Right kidney (tissue), 9 donors: ENCODE data around the gene MAN1C1.

ENCODE experiments used
- DNase-seq: peaks from one replicate; pipeline ENCODE4 v3.0.0-alpha.2; 2016
- long read RNA-seq, 8 donors: transcript quantifications; one replicate each; lab custom pipeline, GENCODE V29; 2026

The MAN1C1 gene
- long read RNA-seq, donor 1, full-length matches to known transcripts, result 3 of 3 reads
- long read RNA-seq, donor 1, partial matches to known transcripts, result 0 of 3 reads
- long read RNA-seq, donor 1, other reads (novel, unspliced or antisense), result 0 of 3 reads
- long read RNA-seq, donor 2, full-length matches to known transcripts, result 3 of 3 reads
- long read RNA-seq, donor 2, partial matches to known transcripts, result 0 of 3 reads
- long read RNA-seq, donor 2, other reads (novel, unspliced or antisense), result 0 of 3 reads
- long read RNA-seq, donor 3, result 0 reads
- long read RNA-seq, donor 4, full-length matches to known transcripts, result 2 of 2 reads
- long read RNA-seq, donor 4, partial matches to known transcripts, result 0 of 2 reads
- long read RNA-seq, donor 4, other reads (novel, unspliced or antisense), result 0 of 2 reads
- long read RNA-seq, donor 5, full-length matches to known transcripts, result 5 of 5 reads
- long read RNA-seq, donor 5, partial matches to known transcripts, result 0 of 5 reads
- long read RNA-seq, donor 5, other reads (novel, unspliced or antisense), result 0 of 5 reads
- long read RNA-seq, donor 6, full-length matches to known transcripts, result 8 of 8 reads
- long read RNA-seq, donor 6, partial matches to known transcripts, result 0 of 8 reads
- long read RNA-seq, donor 6, other reads (novel, unspliced or antisense), result 0 of 8 reads
- long read RNA-seq, donor 7, full-length matches to known transcripts, result 6 of 6 reads
- long read RNA-seq, donor 7, partial matches to known transcripts, result 0 of 6 reads
- long read RNA-seq, donor 7, other reads (novel, unspliced or antisense), result 0 of 6 reads
- long read RNA-seq, donor 8, full-length matches to known transcripts, result 2 of 2 reads
- long read RNA-seq, donor 8, partial matches to known transcripts, result 0 of 2 reads
- long read RNA-seq, donor 8, other reads (novel, unspliced or antisense), result 0 of 2 reads

DNA sequence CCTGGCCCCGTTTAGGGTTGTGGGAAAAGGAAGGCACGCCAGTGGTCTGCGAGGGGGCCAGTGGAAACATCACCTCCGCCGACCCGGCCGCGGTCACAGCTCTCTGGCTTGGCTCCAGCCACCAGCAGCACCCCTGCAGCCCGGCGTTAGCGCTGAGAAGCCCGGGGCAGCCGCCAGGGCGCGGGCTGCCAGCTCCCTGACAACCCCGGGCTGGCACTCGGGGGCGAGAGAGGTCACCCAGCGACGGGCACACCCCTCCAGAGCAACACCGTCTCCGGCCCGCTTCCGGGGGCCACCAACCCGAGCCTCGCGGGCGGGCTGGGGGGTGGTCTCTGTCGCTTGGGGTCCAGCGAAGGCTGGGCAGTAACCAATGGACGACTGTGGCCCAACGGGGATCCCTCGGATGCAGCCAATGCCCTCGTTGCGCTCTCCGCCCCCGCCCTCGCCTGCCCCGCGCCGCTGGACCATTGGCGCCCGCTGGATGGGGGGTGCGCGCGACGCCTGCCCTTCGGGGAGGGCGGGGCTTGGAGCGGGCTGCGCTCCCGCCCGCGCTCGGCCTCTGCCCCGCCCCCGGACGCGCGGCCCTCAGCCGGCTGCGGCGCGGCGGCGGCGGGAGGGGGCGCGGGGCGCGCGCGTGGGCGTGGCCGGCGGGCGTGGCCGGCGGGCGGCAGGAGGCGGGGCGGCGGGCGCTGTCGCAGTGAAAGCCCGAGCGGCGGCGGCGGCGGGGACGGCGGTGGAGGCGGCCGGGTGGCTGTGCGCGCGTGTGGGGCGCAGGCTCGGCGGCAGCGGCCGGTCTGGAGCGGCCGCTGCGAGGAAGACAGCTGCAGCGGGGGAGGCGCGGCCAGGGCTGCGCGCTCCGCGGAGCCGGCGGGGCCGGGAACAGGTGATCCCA lies at the start of gene MAN1C1:
MAN1C1 (plus strand) TSS at position 697 of the 892 bp plus-strand sequence. CDS start 1,007 bp downstream, outside the sequence.
- peak; percentile 91 for DNase-seq

DNA sequence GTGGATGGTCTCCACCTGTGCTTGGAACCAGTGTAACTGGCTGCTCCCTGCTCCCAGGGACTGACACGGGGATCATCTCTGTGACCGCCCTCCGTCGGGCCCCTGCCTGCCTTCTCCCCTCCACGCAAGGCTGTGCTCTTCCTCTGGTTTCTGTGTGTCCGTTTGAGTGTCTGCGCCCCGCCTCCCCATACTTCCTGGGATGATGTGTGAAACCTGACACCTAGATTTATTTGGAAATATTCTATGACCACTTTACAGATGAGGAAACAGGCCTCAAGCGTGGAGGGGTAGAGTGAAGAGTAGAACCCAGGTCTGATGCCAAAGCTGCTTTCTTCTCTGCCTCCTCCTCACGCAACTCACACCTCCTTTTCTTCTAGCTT lies 48.9 kb upstream of the MAN1C1 start:
- no peak for DNase-seq

DNA sequence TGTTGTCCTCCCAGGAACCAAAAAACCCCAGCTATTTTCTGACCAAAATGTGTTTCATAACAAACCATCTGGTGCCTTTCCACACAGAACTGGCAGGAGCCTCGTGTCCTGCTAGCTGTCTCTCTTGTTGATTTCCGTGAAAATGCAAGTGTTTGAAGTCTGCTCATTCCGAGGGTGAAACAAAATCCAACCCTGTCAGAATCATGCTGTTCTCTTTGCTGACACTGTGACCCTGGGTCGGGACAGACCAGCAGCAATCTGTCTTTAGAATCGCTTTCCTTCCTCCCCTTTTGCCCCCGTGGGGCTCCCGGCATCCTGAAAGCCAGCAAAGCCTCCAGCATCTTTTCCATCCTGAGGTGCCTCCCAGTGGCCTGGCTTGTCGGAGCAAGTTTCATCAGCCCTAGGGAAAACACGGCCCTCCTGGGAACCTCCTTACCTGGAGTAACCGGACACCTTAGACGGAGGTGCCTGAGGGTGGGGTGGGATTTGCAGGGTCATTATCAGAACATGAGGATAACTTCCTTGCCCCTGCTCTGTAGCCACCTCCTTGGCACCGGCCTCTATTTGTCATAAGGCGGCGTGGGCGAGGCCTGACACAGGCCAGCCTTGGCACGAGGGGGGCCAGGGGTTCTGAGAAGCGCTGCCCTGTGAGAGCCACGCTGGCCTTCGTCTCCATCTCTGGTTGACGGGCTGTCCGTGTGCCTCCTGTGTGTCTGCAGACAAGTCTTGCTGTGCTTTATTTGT lies 48.3 kb upstream of the MAN1C1 start:
- DNase-seq, result no peak

DNA sequence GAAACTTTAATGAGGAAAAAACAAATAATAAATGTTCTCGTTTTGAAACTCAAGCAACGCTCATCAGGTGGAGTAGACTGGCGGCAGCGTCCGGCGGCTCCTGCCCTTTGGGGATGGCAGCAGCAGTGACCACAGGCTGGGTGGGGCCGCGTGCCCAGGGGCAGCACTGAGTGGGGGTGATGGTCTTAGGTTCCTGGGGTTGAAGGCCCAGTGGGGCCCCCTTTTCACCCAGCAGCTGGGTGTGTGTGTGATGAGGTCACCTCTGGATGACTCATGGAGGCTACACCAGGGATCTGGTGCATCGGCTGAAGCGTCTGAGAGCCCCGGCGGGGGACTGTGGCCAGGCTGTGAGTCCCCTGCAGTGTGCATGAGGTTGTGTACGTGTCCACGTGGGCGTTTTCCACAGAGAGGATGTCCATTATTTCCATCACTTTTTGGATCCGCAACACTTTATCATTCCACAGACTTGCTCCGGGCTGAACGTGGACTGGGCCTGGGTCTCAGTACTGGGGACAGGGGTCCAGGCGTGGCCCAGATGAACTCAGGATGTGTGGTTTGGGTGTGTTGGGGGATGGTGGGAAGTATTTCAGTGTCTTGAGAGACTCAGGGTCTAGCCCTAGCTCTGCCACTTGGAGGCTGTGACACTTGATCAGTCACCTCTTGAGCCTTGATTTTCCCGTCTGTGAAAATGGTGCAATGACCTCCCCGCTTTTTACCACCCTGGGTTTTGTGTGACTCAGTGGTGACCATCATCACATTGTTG lies 47.6 kb upstream of the MAN1C1 start:
- no peak for DNase-seq

GRCh38 chr1:25569597-25570396 lies 46.8 kb upstream of the MAN1C1 start:
- no peak for DNase-seq

DNA sequence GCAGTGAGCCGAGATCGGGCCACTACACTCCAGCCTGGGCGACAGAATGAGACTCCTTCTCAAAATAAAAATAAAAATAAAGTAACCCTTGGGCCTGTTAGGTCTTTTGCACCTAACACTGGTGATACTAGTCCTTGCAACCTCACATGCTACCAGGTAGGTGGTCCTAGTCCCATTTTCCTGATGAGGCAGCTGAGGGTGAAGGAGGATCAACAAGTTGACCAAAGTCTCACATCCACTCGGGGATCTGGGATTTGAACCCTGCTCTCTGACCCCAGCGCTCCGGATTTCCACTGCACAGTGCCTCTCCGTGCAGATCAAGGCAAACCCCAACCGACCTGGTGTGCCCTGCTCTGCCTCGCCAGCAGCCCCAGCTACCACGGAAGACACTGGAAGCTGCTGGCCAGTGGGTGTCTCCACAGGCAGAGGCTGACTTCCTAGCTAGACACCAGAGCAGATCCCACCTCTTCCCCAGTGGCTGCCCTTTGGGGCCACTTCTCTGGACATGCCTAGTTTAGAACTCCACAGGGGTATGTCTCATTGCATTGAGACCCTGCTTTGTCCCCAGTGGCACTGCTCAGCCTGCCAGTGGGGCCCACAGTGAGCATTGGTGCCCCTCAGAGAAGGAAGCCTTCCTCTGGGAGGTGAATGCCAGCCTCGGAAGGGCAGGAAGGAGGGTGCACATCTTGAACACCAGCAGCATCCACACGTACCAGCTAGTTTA lies 45.6 kb upstream of the MAN1C1 start:
- DNase-seq, result no peak

DNA sequence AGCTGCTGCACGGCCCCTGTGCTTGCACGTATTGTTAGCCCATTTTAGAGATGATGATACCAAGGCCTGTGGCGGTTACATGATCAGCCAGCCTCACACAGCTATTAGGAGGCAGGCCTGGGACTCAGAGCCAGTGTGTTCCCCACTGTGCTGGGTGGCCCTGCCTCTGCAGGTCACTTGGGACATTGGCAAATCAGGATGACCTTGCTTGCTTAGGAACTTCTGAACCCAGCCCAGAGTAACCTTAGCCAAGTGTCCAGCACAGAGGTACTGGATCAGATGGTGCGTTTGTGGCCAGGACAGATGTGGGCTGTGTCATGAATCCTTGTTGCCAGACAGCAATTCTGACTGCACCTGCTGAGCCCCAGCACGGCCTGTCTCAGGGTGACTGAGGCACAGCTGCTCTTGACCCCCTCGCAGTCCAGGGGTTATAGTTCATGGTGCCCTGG lies 45.0 kb upstream of the MAN1C1 start:
- no peak for DNase-seq

GRCh38 chr1:25572107-25572506 lies 44.5 kb upstream of the MAN1C1 start:
- no peak for DNase-seq

DNA sequence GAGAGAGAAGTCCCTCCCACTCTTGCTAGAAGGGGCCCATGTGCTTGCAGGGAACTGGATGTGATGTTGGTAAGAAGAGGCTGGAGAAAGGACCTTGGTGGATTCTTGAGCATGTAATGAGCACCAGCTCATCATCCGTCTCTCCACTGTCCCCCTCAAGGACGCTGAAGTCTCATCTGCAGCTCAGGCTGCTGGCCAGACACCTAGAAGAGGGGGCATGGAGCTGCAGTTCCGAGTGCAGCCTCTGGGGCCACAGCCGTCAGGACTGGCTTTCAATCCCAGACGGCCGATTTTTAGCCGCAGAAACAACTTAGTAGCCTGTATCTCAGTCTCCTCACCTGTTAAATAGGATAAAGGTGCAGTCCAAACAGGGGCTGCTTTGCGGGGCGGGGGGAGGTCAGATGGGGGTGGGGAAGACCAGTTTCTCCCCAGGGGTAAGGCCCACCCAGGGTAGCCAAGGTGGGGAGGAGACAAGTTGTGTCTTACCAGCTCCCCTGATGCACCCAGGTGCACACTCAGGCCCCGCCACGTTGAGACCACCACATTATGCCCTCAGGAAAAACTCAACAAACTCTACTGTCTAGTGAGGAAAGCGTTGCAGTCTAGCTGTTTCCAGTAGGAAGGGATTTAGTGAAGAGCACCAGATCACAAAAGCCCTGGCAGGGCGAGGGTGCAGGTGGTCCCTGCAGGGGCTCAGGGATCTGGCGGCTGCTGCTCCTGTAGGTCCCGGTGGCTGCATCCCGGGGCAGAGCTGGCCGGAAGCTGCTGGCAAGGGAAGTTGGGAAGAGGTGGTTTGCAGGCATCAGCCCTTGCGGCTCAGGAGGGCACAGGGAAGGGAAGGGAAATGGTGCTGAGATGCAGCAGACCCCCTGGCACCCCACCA lies 43.6 kb upstream of the MAN1C1 start:
- no peak for DNase-seq

GRCh38 chr1:25573591-25573930 lies 43.0 kb upstream of the MAN1C1 start:
- DNase-seq, result no peak

DNA sequence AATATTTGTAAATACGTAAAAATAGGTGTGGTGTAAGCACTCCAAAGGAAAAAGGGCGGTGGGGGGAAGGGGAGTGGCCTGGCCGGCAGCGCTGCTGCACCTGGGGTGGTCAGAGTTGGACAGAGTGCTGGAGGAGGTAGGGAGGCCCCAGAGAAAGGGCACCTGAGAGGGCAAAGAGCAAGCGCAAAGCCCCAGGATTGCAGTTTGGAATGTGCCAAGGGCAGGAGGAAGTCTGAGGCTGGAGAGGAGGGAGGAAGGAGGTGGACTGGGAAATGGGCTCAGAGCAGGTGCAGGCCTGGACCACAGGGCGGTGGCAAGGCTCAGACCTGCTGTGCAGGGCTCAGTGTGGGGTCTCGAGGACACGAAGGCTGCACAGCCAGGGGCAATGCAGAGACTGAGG lies 42.6 kb upstream of the MAN1C1 start:
- DNase-seq, result no peak

GRCh38 chr1:25575191-25575590 lies 41.4 kb upstream of the MAN1C1 start:
- DNase-seq, result no peak

GRCh38 chr1:25576459-25577133 lies 40.0 kb upstream of the MAN1C1 start:
- DNase-seq, result no peak

GRCh38 chr1:25577134-25577920 lies 39.3 kb upstream of the MAN1C1 start:
- DNase-seq, result no peak

GRCh38 chr1:25579292-25580252 lies 37.0 kb upstream of the MAN1C1 start:
- DNase-seq, result no peak
